Chondrocyte (in vitro differentiated cells): Measurements from ENCODE around the gene TGFB2. TPM values are rescaled to one million over a fixed set of nuclear protein-coding genes. Genes with fewer than 3 reads are reported as not detected.
A peak's percentile ranks its signal among the peaks of the same experiment; 100 is the strongest.

Source experiments
- DNase-seq: peaks from one replicate; pipeline ENCODE4 v3.0.0; 2021; ENCODE audit warnings: mixed read lengths, low spot score
- H3K27ac Mint-ChIP-seq: one replicate; pipeline ENCODE4 v1.8.0; 2021; ENCODE audit warnings: mild to moderate bottlenecking, moderate library complexity, mixed read lengths; ENCODE audit not compliant: unreplicated experiment
- H3K27me3 Mint-ChIP-seq: 2 replicates; pipeline ENCODE4 v1.8.0; 2021; ENCODE audit warnings: low read depth, mixed read lengths
- H3K36me3 Mint-ChIP-seq: 2 replicates; pipeline ENCODE4 v1.8.0; 2021; ENCODE audit warnings: low read depth, mixed read lengths
- H3K4me1 Mint-ChIP-seq: 2 replicates; pipeline ENCODE4 v1.8.0; 2021; ENCODE audit warnings: low read depth, mild to moderate bottlenecking, mixed read lengths
- H3K4me3 Mint-ChIP-seq: one replicate; pipeline ENCODE4 v1.8.0; 2021; ENCODE audit warnings: mild to moderate bottlenecking, moderate library complexity, mixed read lengths; ENCODE audit not compliant: unreplicated experiment
- H3K9me3 Mint-ChIP-seq: 2 replicates; pipeline ENCODE4 v1.8.0; 2021; ENCODE audit warnings: low read depth, mixed read lengths
- total RNA-seq: library from RNA; stranded (reverse); gene quantifications from 3 replicates; pipeline ENCODE4 v1.2.1, GENCODE V29; 2021
- TF ChIP-seq, protein P1 (sequence below): fragments of 200-600 bp; sonication (generic); IDR thresholded peaks from 2 replicates; pipeline ENCODE4 v1.5.0; 2021; ENCODE audit warnings: antibody characterized with exemption, mild to moderate bottlenecking, moderate library complexity

TGFB2 gene
- total RNA-seq, 1 donor from 2014 or later: 226 TPM

DNA sequence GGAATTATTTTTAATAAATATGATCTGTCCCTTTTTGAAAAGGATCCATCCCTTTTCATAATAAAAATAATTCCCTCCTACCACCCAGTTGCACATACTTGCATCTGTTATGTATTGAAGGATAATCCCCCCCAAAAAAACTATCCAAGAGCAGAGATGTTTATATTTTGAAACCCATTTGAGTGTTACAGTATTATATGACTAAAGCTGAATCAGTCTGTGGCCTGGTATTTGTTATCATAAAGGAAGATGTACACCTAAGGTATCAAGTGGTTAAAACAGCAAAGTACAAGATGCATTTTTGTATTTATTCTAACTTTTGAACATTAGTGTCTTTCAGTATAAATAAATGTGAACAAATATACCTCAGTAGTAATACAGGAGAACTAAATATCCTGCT, 12.7 kb upstream of the TGFB2 start:
- Mint-ChIP-seq H3K4me1 (peaks cover 31% of the 10 kb centered on the region), H3K27ac (no peak overlapping the region), H3K9me3 (no peaks in the 10 kb centered on the region), H3K4me3 (no peak overlapping the region), H3K36me3 (no peaks in the 10 kb centered on the region), H3K27me3 (no peaks in the 10 kb centered on the region)
- TF ChIP-seq, protein P1, sequence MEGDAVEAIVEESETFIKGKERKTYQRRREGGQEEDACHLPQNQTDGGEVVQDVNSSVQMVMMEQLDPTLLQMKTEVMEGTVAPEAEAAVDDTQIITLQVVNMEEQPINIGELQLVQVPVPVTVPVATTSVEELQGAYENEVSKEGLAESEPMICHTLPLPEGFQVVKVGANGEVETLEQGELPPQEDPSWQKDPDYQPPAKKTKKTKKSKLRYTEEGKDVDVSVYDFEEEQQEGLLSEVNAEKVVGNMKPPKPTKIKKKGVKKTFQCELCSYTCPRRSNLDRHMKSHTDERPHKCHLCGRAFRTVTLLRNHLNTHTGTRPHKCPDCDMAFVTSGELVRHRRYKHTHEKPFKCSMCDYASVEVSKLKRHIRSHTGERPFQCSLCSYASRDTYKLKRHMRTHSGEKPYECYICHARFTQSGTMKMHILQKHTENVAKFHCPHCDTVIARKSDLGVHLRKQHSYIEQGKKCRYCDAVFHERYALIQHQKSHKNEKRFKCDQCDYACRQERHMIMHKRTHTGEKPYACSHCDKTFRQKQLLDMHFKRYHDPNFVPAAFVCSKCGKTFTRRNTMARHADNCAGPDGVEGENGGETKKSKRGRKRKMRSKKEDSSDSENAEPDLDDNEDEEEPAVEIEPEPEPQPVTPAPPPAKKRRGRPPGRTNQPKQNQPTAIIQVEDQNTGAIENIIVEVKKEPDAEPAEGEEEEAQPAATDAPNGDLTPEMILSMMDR: no peak
- no peak for DNase-seq

GRCh38 chr1:218336328-218336727, 8.8 kb upstream of the TGFB2 start:
- Mint-ChIP-seq H3K4me1 (peaks cover 37% of the 10 kb centered on the region), H3K9me3 (no peaks in the 10 kb centered on the region), H3K27me3 (no peaks in the 10 kb centered on the region), H3K36me3 (no peaks in the 10 kb centered on the region), H3K27ac (no peak overlapping the region), H3K4me3 (no peak overlapping the region)
- no peak for DNase-seq
- TF ChIP-seq, protein P1: no peak

GRCh38 chr1:218339267-218339831, 5.8 kb upstream of the TGFB2 start:
- H3K27me3 Mint-ChIP-seq: no peaks in the 10 kb centered on the region
- H3K9me3 Mint-ChIP-seq: no peaks in the 10 kb centered on the region
- H3K4me1 Mint-ChIP-seq: peaks cover 47% of the 10 kb centered on the region
- no peaks in the 10 kb centered on the region for H3K36me3 Mint-ChIP-seq
- TF ChIP-seq, protein P1: peak; percentile 94
- no peak overlapping the region for H3K4me3 Mint-ChIP-seq
- no peak overlapping the region for H3K27ac Mint-ChIP-seq
- no peak for DNase-seq

- H3K9me3 Mint-ChIP-seq: no peaks in the 10 kb centered on the region
- peaks cover 39% of the 10 kb centered on the region for H3K4me1 Mint-ChIP-seq
- no peak overlapping the region for H3K4me3 Mint-ChIP-seq
- no peak for DNase-seq
- H3K27ac Mint-ChIP-seq: no peak overlapping the region
- no peaks in the 10 kb centered on the region for H3K36me3 Mint-ChIP-seq
- H3K27me3 Mint-ChIP-seq: no peaks in the 10 kb centered on the region
- TF ChIP-seq, protein P1: no peak
These were observed 3.8 kb upstream of the TGFB2 start for GRCh38 chr1:218341325-218341724.

GRCh38 chr1:218342091-218342490, 3.0 kb upstream of the TGFB2 start:
- Mint-ChIP-seq H3K27me3 (no peaks in the 10 kb centered on the region), H3K4me3 (no peak overlapping the region), H3K4me1 (peaks cover 31% of the 10 kb centered on the region), H3K27ac (no peak overlapping the region), H3K9me3 (no peaks in the 10 kb centered on the region), H3K36me3 (peaks cover 4% of the 10 kb centered on the region)
- no peak for DNase-seq
- TF ChIP-seq, protein P1: no peak
